Neuronal stem cell (in vitro differentiated cells): ENCODE results near the gene PDGFB.
A peak's percentile ranks its signal among the peaks of the same experiment; 100 is the strongest.

Experiments
- DNase-seq: peaks from one replicate; pipeline ENCODE4 v3.0.0-alpha.2; 2013; ENCODE audit warnings: low spot score
- H2AFZ ChIP-seq: one replicate; pipeline ENCODE4 v1.6.1; 2013; ENCODE audit warnings: mild to moderate bottlenecking, low read length, inconsistent platforms
- H2AK5ac ChIP-seq: 2 replicates; pipeline ENCODE4 v1.6.1; 2013; ENCODE audit warnings: low read depth, mild to moderate bottlenecking, inconsistent platforms, low read length, moderate library complexity, mixed read lengths
- H2BK120ac ChIP-seq: 2 replicates; pipeline ENCODE4 v1.6.1; 2013; ENCODE audit warnings: low read depth, mild to moderate bottlenecking, inconsistent platforms, low read length, moderate library complexity, mixed read lengths
- H2BK12ac ChIP-seq: one replicate; pipeline ENCODE4 v1.6.1; 2013; ENCODE audit warnings: low read length, inconsistent platforms
- H2BK15ac ChIP-seq: 2 replicates; pipeline ENCODE4 v1.6.1; 2013; ENCODE audit warnings: mild to moderate bottlenecking, low read length, inconsistent platforms, mixed read lengths
- H2BK5ac ChIP-seq: one replicate; pipeline ENCODE4 v1.6.1; 2013; ENCODE audit warnings: inconsistent platforms, mild to moderate bottlenecking, low read length, moderate library complexity
- H3K14ac ChIP-seq: one replicate; pipeline ENCODE4 v1.6.1; 2013; ENCODE audit warnings: low read length, inconsistent platforms
- H3K18ac ChIP-seq: 2 replicates; pipeline ENCODE4 v1.6.1; 2013; ENCODE audit warnings: low read length, inconsistent platforms
- H3K23ac ChIP-seq: 2 replicates; pipeline ENCODE4 v1.6.1; 2013; ENCODE audit warnings: low read depth, mild to moderate bottlenecking, mixed read lengths, low read length, inconsistent platforms; ENCODE audit not compliant: poor library complexity
- H3K27ac ChIP-seq: replicated peaks from 3 replicates; pipeline ENCODE4 v1.5.1; 2013; ENCODE audit warnings: low read length, inconsistent platforms
- H3K27me3 ChIP-seq, 3 experiments: 2 replicates each; pipeline ENCODE4 v1.6.1; 2013; ENCODE audit warnings: low read length in 3 of 3, mild to moderate bottlenecking in 2 of 3, inconsistent platforms in 1 of 3, low read depth in 1 of 3, mixed read lengths in 1 of 3, moderate library complexity in 1 of 3; ENCODE audit not compliant: control insufficient read depth in 3 of 3, insufficient read depth in 3 of 3
- H3K36me3 ChIP-seq, 2 donors: replicated peaks in 1 of 2; 2 replicates each; pipeline ENCODE4 v1.6.1; 2013; ENCODE audit warnings: low read length in 2 of 2; ENCODE audit not compliant: control insufficient read depth in 2 of 2, insufficient read depth in 2 of 2
- H3K4ac ChIP-seq: 2 replicates; pipeline ENCODE4 v1.6.1; 2013; ENCODE audit warnings: inconsistent platforms, mild to moderate bottlenecking, low read length, moderate library complexity
- H3K4me1 ChIP-seq, 2 donors: 1 replicate in 1 of 2; 2 replicates in 1 of 2; pipeline ENCODE4 v1.6.1; 2013; ENCODE audit warnings: low read length in 2 of 2, low read depth in 1 of 2; ENCODE audit not compliant: control insufficient read depth in 2 of 2, insufficient read depth in 1 of 2
- H3K4me2 ChIP-seq: one replicate; pipeline ENCODE4 v1.6.1; 2013; ENCODE audit warnings: mild to moderate bottlenecking, low read length, inconsistent platforms; ENCODE audit not compliant: insufficient read depth, poor library complexity, severe bottlenecking
- H3K4me3 ChIP-seq, 2 donors: 2 replicates each; pipeline ENCODE4 v1.5.1; 2013; ENCODE audit warnings: low read length in 2 of 2, mild to moderate bottlenecking in 2 of 2, inconsistent platforms in 1 of 2, moderate library complexity in 1 of 2
- H3K79me1 ChIP-seq: one replicate; pipeline ENCODE4 v1.6.1; 2013; ENCODE audit warnings: low read depth, mild to moderate bottlenecking, inconsistent platforms, low read length, moderate library complexity
- H3K9ac ChIP-seq: one replicate; pipeline ENCODE4 v1.6.1; 2013; ENCODE audit warnings: mild to moderate bottlenecking, low read depth, low read length, inconsistent platforms; ENCODE audit not compliant: poor library complexity
- H3K9me3 ChIP-seq, 2 donors: replicated peaks in 1 of 2; 2 replicates each; pipeline versions ENCODE3 to v1.6.1; 2013; ENCODE audit warnings: low read length in 2 of 2, mild to moderate bottlenecking in 2 of 2, inconsistent platforms in 1 of 2, low read depth in 1 of 2, mixed read lengths in 1 of 2, moderate library complexity in 1 of 2; ENCODE audit not compliant: control insufficient read depth in 2 of 2, insufficient read depth in 1 of 2
- H4K8ac ChIP-seq: one replicate; pipeline ENCODE4 v1.6.1; 2013; ENCODE audit warnings: low read depth, mild to moderate bottlenecking, inconsistent platforms, low read length, moderate library complexity
- H4K91ac ChIP-seq: one replicate; pipeline ENCODE4 v1.6.1; 2013; ENCODE audit warnings: low read length, low read depth, mild to moderate bottlenecking, inconsistent platforms; ENCODE audit not compliant: poor library complexity
- WGBS, 2 donors: extraction: QIAGEN DNeasy Blood & Tissue Kit; methylation state at CpG; one replicate each; pipeline ENCODE4 v1.1.7; 2013; ENCODE audit warnings: missing lambda C conversion rate in 2 of 2, mixed read lengths in 1 of 2; ENCODE audit not compliant: insufficient read length in 2 of 2, insufficient replicate concordance in 1 of 2; ENCODE audit errors: extremely low coverage in 2 of 2; 5-methylcytosine and 5-hydroxymethylcytosine counted together

PDGFB gene

GRCh38 chr22:39268645-39269044 is 23.9 kb upstream of the PDGFB start:
- no peak overlapping the region for H2BK120ac ChIP-seq
- no CpG with 5 or more reads among the region's 7 CpGs for WGBS, 2 donors
- H2BK5ac ChIP-seq: no peak overlapping the region
- no peak overlapping the region for H3K4me2 ChIP-seq
- no peak overlapping the region for H3K4ac ChIP-seq
- peak overlapping the region; percentile 66 for H2BK15ac ChIP-seq
- no peak overlapping the region for H3K27ac ChIP-seq
- H2AFZ ChIP-seq: no peak overlapping the region
- H3K9ac ChIP-seq: no peak overlapping the region
- H3K23ac ChIP-seq: no peak overlapping the region
- no peaks in the 10 kb centered on the region for H3K79me1 ChIP-seq
- H3K9me3 ChIP-seq: peaks cover 3 to 5% of the 10 kb centered on the region in 2 donors
- no peak overlapping the region for H4K91ac ChIP-seq
- peak overlapping the region; percentile 40 for H3K18ac ChIP-seq
- H2AK5ac ChIP-seq: no peak overlapping the region
- no peaks in the 10 kb centered on the region for H3K36me3 ChIP-seq
- no peak overlapping the region for H3K14ac ChIP-seq
- H3K27me3 ChIP-seq: peaks cover 0 to 4% (median 0%) of the 10 kb centered on the region in 3 experiments
- no peak overlapping the region for H4K8ac ChIP-seq
- peaks cover 0 to 4% of the 10 kb centered on the region in 2 donors for H3K4me1 ChIP-seq
- no peak overlapping the region for H3K4me3 ChIP-seq
- no peak overlapping the region for H2BK12ac ChIP-seq
- DNase-seq: no peak

- no peak overlapping the region for H3K4me3 ChIP-seq
- no peak overlapping the region for H4K8ac ChIP-seq
- H2AK5ac ChIP-seq: no peak overlapping the region
- H3K4me2 ChIP-seq: no peak overlapping the region
- no peaks in the 10 kb centered on the region for H3K79me1 ChIP-seq
- no peak overlapping the region for H2BK15ac ChIP-seq
- no peak overlapping the region for H3K27ac ChIP-seq
- H3K18ac ChIP-seq: no peak overlapping the region
- no peak overlapping the region for H2BK120ac ChIP-seq
- H3K4ac ChIP-seq: no peak overlapping the region
- H3K9ac ChIP-seq: no peak overlapping the region
- no peak overlapping the region for H2BK12ac ChIP-seq
- no peak overlapping the region for H4K91ac ChIP-seq
- no peaks in the 10 kb centered on the region for H3K36me3 ChIP-seq
- H3K4me1 ChIP-seq: peaks cover 0 to 4% of the 10 kb centered on the region in 2 donors
- no peak for DNase-seq
- WGBS, 2 donors: 100% methylated on average over 3 of the region's 8 CpGs; no CpG with 5 or more reads in 1 of the 2 donors
- H3K27me3 ChIP-seq: peaks cover 0 to 4% (median 0%) of the 10 kb centered on the region in 3 experiments
- peaks cover 3 to 5% of the 10 kb centered on the region in 2 donors for H3K9me3 ChIP-seq
- H2BK5ac ChIP-seq: no peak overlapping the region
- no peak overlapping the region for H3K14ac ChIP-seq
- no peak overlapping the region for H3K23ac ChIP-seq
- no peak overlapping the region for H2AFZ ChIP-seq
These were observed 23.2 kb upstream of the PDGFB start for GRCh38 chr22:39267974-39268373.

GRCh38 chr22:39266398-39267030 is 21.7 kb upstream of the PDGFB start:
- peak overlapping the region; percentile 62 for H2AK5ac ChIP-seq
- no peak overlapping the region for H3K18ac ChIP-seq
- H3K36me3 ChIP-seq: no peaks in the 10 kb centered on the region
- no peak overlapping the region for H3K4me3 ChIP-seq
- no peak overlapping the region for H2BK15ac ChIP-seq
- no peak overlapping the region for H4K91ac ChIP-seq
- no peak overlapping the region for H2BK120ac ChIP-seq
- no peak overlapping the region for H3K4me2 ChIP-seq
- DNase-seq: no peak
- no peak overlapping the region for H4K8ac ChIP-seq
- no peaks in the 10 kb centered on the region for H3K79me1 ChIP-seq
- no peak overlapping the region for H2BK12ac ChIP-seq
- no peak overlapping the region for H3K9ac ChIP-seq
- no CpG with 5 or more reads among the region's 12 CpGs for WGBS, 2 donors
- H3K9me3 ChIP-seq: peaks cover 5 to 10% of the 10 kb centered on the region in 2 donors
- H3K4ac ChIP-seq: no peak overlapping the region
- H3K27ac ChIP-seq: no peak overlapping the region
- H3K14ac ChIP-seq: no peak overlapping the region
- peaks cover 0 to 4% of the 10 kb centered on the region in 2 donors for H3K4me1 ChIP-seq
- H2BK5ac ChIP-seq: no peak overlapping the region
- H3K23ac ChIP-seq: no peak overlapping the region
- H3K27me3 ChIP-seq: peaks cover 0 to 4% (median 0%) of the 10 kb centered on the region in 3 experiments
- H2AFZ ChIP-seq: peak overlapping the region; percentile 17

GRCh38 chr22:39265143-39265886 is 20.5 kb upstream of the PDGFB start:
- Histone ChIP-seq H3K36me3 (no peaks in the 10 kb centered on the region), H2BK5ac (no peak overlapping the region), H3K4me2 (no peak overlapping the region), H3K79me1 (no peaks in the 10 kb centered on the region), H3K14ac (no peak overlapping the region), H3K27me3 (peaks cover 0 to 4% (median 0%) of the 10 kb centered on the region in 3 experiments), H2BK15ac (no peak overlapping the region), H2AK5ac (peak overlapping the region; percentile 67), H3K23ac (no peak overlapping the region), H3K18ac (no peak overlapping the region), H4K91ac (no peak overlapping the region), H4K8ac (no peak overlapping the region), H3K27ac (no peak overlapping the region), H2AFZ (no peak overlapping the region), H3K4me1 (peaks cover 0 to 1% of the 10 kb centered on the region in 2 donors), H3K4me3 (no peak overlapping the region), H3K4ac (no peak overlapping the region), H3K9me3 (peaks cover under 1 to 14% of the 10 kb centered on the region in 2 donors), H2BK120ac (no peak overlapping the region), H2BK12ac (no peak overlapping the region), H3K9ac (no peak overlapping the region)
- no peak for DNase-seq
- no CpG with 5 or more reads among the region's 23 CpGs for WGBS, 2 donors
